PC-9 (cell line): Measurements from ENCODE around the gene BDH1. TPM values are rescaled to one million over a fixed set of nuclear protein-coding genes. Genes with fewer than 3 reads are reported as not detected.

Experiments used
- BruUV-seq: library from RNA; stranded (reverse); fragments of 400-500 nt; replicated peaks from 2 replicates; lab custom pipeline; 2021; lab: Mats Ljungman, UMichigan
- CTCF ChIA-PET: fragments of 300-600 bp; sonication (Branson Sonifier 250); formaldehyde crosslinking; loops from one replicate; lab custom pipeline; 2022; ENCODE audit warnings: antibody characterized with exemption; lab: Charles Lee
- POLR2A ChIA-PET: fragments of 300-600 bp; sonication (Branson Sonifier 250); formaldehyde crosslinking; loops from one replicate; lab custom pipeline; 2022; ENCODE audit warnings: antibody characterized with exemption; ENCODE audit not compliant: unreplicated experiment; lab: Charles Lee
- DNase-seq, 2 experiments: peaks; one replicate each; pipeline versions ENCODE4 v3.0.0 to v3.0.0-alpha.2; 2015 to 2022; ENCODE audit warnings: mixed read lengths in 1 of 2
- H2AFZ ChIP-seq: fragments of 200-600 bp; sonication (generic); 2 replicates; pipeline ENCODE4 v1.8.1; 2017; ENCODE audit warnings: antibody characterized with exemption
- H3F3A ChIP-seq: fragments of 200-600 bp; sonication (generic); 2 replicates; pipeline ENCODE4 v1.8.1; 2017; ENCODE audit warnings: antibody characterized with exemption, mild to moderate bottlenecking, low read depth; ENCODE audit not compliant: insufficient read depth
- H3K27ac ChIP-seq: fragments of 200-600 bp; sonication (generic); 2 replicates; pipeline ENCODE4 v1.6.1; 2016; ENCODE audit warnings: mixed run types
- H3K27me3 ChIP-seq: fragments of 200-600 bp; sonication (generic); 2 replicates; pipeline ENCODE4 v1.6.1; 2016; ENCODE audit warnings: low read depth, mixed run types; ENCODE audit not compliant: insufficient read depth
- H3K36me3 ChIP-seq: fragments of 200-600 bp; sonication (generic); 2 replicates; pipeline ENCODE4 v1.6.1; 2016; ENCODE audit warnings: low read depth, mixed run types
- H3K4me1 ChIP-seq: fragments of 200-600 bp; sonication (generic); replicated peaks from 2 replicates; pipeline ENCODE4 v1.6.1; 2016; ENCODE audit warnings: mixed run types; ENCODE audit not compliant: insufficient read depth
- H3K4me2 ChIP-seq: fragments of 200-600 bp; sonication (generic); 2 replicates; pipeline ENCODE4 v1.6.1; 2017; ENCODE audit warnings: mixed run types
- H3K4me3 ChIP-seq: fragments of 200-600 bp; sonication (generic); 2 replicates; pipeline ENCODE4 v1.6.1; 2016; ENCODE audit warnings: mixed run types
- H3K79me2 ChIP-seq: fragments of 200-600 bp; sonication (generic); 2 replicates; pipeline ENCODE4 v1.6.1; 2017; ENCODE audit warnings: low read depth, mixed run types
- H3K9me2 ChIP-seq: fragments of 200-600 bp; sonication (generic); 2 replicates; pipeline ENCODE4 v1.8.1; 2017; ENCODE audit warnings: mild to moderate bottlenecking; ENCODE audit not compliant: insufficient read depth
- H3K9me3 ChIP-seq: fragments of 200-600 bp; sonication (generic); 2 replicates; pipeline ENCODE4 v1.8.1; 2016; ENCODE audit warnings: low read depth; ENCODE audit not compliant: insufficient read depth
- H4K20me1 ChIP-seq: fragments of 200-600 bp; sonication (generic); 2 replicates; pipeline ENCODE4 v1.8.1; 2017; ENCODE audit not compliant: insufficient read depth
- EZH2 ChIP-seq: fragments of 200-600 bp; sonication (generic); IDR thresholded peaks from 2 replicates; pipeline ENCODE4 v1.8.0; 2017; ENCODE audit warnings: antibody characterized with exemption, low read depth
- intact Hi-C: fragments of 100-400 bp; cut with micrococcal nuclease; formaldehyde crosslinking; loops from one replicate; pipeline ENCODE4 v1.10.0; 2022; ENCODE audit not compliant: unreplicated experiment
- total RNA-seq: library from RNA; stranded (reverse); gene quantifications from 2 replicates; pipeline ENCODE4 v1.2.3, GENCODE V29; 2021
- TF ChIP-seq, protein P1 (sequence below): fragments of 200-600 bp; sonication (generic); conservative IDR thresholded peaks from 2 replicates; pipeline ENCODE4 v1.6.1; 2017; ENCODE audit warnings: mixed run types, antibody characterized with exemption, mild to moderate bottlenecking, moderate library complexity

Gene BDH1
- total RNA-seq, 1 experiment from 2014 or later, result 55.1 TPM

DNA sequence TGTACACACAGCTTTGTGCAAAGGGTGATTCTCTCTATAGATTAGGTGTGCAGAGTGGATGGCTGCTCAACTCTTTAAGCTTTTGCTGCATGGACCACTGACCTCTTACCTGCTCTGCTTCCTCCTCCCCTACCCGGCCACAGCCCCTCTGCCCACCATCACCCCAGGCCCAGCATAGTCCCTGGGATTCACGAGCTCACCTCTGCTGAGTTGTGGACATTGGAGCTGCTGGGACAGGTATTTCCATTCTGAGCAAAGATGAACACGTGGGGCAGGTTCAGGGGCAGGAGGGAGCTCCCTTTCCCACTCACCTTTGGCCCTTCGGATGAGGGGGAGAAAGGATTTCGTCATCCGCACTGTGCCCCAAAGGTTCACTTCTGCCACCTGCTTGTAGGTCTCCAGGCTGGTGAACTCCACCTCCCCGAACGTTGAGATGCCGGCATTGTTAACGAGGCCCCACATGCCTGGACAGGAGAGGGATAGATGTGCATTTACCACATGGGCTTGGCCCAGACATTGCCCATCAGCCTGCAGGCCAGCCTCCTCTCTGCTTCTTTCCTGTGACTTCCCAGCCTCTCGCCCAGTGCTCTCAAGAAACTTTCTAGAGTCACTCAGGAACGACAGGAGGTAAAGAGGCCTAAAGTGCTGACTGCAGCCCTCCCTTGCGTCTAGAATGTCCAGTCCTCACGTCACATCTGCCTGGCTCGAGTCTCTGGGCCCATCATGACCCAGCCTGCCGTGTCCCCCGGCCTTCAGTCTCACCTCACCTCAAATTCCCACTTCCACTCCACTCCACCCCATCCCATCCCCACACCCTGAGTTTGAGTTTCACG, 41.6 kb downstream of the BDH1 start:
- H3K4me2 ChIP-seq, result no peak overlapping the region

DNA sequence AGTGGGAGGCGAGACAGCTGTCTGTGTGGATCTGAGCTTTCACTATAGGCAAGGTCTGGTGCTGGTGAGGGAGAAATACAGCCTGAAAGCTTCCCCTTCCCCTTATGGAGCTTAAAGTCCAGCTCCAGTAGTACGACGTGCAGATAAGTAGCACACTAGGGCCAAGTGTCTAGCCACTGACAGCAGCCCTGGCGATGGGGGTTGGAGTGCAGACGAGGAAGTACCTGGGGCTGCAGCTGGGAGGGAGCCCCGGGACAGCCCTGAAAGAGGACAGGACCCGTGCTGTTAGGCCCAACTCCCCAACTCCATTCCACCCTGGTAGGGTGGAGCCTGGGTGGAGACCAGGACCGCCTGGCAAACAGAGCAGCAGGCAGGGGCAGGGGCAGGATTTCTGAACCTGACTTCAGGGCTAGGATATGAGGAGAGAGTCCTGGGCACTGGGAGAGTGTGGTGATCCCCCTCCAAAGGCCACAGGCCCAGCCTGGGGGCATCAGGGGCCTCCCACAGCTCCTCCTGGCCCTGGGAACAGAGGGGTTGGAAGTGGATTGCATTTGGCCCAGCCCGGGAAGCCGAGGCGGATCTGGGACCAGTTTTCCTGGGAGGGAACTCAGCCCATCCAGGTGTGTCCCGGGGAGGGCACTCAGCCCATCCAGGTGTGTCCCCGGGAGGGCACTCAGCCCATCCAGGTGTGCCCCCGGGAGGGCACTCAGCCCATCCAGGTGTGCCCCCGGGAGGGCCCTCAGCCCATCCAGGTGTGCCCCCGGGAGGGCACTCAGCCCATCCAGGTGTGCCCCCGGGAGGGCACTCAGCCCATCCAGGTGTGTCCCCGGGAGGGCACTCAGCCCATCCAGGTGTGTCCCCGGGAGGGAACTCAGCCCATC, 42.8 kb downstream of the BDH1 start:
- ChIA-PET CTCF (interaction anchor here (1.6 kb wide), 1 partner anchor 59 kb away, joined by 5 read pairs; no protein-coding TSS in a partner anchor), POLR2A (no interaction called here)
- intact Hi-C loops, result no loop called here
- Histone ChIP-seq H3K4me2 (no peak overlapping the region), H3K36me3 (no peaks in the 10 kb centered on the region), H3K4me3 (no peak overlapping the region), H3F3A (peaks cover 9% of the 10 kb centered on the region; the same call in 1 of the 2 replicates), H4K20me1 (no peaks in the 10 kb centered on the region), H2AFZ (no peak overlapping the region), H3K27me3 (no peaks in the 10 kb centered on the region), H3K79me2 (no peaks in the 10 kb centered on the region), H3K9me2 (no peaks in the 10 kb centered on the region), H3K27ac (no peak overlapping the region), H3K9me3 (no peaks in the 10 kb centered on the region), H3K4me1 (peaks cover 22% of the 10 kb centered on the region)
- BruUV-seq, result no TSS peak
- no peak for TF ChIP-seq EZH2
- TF ChIP-seq, protein P1, sequence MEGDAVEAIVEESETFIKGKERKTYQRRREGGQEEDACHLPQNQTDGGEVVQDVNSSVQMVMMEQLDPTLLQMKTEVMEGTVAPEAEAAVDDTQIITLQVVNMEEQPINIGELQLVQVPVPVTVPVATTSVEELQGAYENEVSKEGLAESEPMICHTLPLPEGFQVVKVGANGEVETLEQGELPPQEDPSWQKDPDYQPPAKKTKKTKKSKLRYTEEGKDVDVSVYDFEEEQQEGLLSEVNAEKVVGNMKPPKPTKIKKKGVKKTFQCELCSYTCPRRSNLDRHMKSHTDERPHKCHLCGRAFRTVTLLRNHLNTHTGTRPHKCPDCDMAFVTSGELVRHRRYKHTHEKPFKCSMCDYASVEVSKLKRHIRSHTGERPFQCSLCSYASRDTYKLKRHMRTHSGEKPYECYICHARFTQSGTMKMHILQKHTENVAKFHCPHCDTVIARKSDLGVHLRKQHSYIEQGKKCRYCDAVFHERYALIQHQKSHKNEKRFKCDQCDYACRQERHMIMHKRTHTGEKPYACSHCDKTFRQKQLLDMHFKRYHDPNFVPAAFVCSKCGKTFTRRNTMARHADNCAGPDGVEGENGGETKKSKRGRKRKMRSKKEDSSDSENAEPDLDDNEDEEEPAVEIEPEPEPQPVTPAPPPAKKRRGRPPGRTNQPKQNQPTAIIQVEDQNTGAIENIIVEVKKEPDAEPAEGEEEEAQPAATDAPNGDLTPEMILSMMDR, result no peak
- no peak for DNase-seq

More for the DNA sequence above, 41.6 kb downstream of the BDH1 start:
- no peak overlapping the region for H3K27ac ChIP-seq
- H3F3A ChIP-seq, result peaks cover 10% of the 10 kb centered on the region; the same call in 1 of the 2 replicates
- intact Hi-C loops, result no loop called here
- no peaks in the 10 kb centered on the region for H4K20me1 ChIP-seq
- no peaks in the 10 kb centered on the region for H3K36me3 ChIP-seq
- H3K4me1 ChIP-seq, result peaks cover 14% of the 10 kb centered on the region
- TF ChIP-seq, protein P1, result no peak
- TF ChIP-seq EZH2, result no peak
- H3K27me3 ChIP-seq, result no peaks in the 10 kb centered on the region
- H3K9me3 ChIP-seq, result no peaks in the 10 kb centered on the region
- ChIA-PET CTCF (no interaction called here), POLR2A (interaction anchor here (0.6 kb wide), 1 partner anchor 27 kb away, joined by 8 read pairs; no protein-coding TSS in a partner anchor)
- H2AFZ ChIP-seq, result no peak overlapping the region
- H3K9me2 ChIP-seq, result no peaks in the 10 kb centered on the region
- no peak for DNase-seq
- no peaks in the 10 kb centered on the region for H3K79me2 ChIP-seq
- no peak overlapping the region for H3K4me3 ChIP-seq
- BruUV-seq, result no TSS peak
